NCI-H2196 (cell line): ENCODE results near the gene FAM83F.

Experiments used
- DNase-seq: peaks from one replicate; lab custom pipeline; 2025; ENCODE audit not compliant: unreplicated experiment; lab: John Stamatoyannopoulos, UW

Gene FAM83F

GRCh38 chr22:40056154-40056553, 61.4 kb downstream of the FAM83F start:
- DNase-seq, result no peak

- DNase-seq, result no peak
Observed at GRCh38 chr22:40056559-40056958, 61.8 kb downstream of the FAM83F start.

- DNase-seq, result no peak
Observed at GRCh38 chr22:40057652-40058051, 62.9 kb downstream of the FAM83F start.

DNA sequence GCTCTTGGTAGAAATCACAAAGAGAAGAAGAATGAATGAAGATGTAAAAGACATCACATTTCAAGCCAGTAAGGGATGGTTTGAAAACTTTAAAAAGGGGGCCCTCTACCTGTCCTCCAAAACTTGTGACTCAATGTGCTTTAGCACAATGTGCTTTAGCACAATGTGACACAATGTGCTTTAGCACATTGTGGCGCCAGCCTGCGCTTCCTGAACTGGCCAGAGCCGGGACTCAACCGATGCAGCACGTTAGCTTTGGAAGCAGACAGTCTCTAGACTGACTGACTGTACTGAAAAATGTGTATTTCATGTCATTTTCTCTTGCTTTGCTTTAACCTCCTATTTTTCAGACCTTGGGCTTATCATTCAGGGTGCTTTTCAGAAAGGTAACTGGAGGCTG, 63.5 kb downstream of the FAM83F start:
- DNase-seq, result no peak

DNA sequence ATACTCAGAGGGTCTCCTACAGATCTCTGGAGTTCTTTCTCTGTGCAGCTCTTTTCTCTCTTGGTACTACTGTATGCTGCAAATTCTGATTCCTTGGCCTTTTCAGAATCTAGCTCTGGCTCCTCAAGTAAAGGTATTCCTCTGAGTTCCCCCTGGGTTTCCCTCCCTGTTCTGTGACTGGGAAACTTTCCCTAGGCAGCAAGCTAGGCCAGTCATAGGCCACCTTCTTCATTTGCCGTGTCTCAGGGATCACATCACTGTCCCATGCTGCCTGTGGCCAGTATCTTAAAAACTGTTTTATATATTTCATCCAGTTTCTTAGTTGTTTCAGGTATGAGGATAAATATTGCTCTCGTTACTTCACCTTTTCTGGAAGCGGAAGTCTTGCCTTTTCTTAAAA, 71.2 kb downstream of the FAM83F start:
- no peak for DNase-seq

DNA sequence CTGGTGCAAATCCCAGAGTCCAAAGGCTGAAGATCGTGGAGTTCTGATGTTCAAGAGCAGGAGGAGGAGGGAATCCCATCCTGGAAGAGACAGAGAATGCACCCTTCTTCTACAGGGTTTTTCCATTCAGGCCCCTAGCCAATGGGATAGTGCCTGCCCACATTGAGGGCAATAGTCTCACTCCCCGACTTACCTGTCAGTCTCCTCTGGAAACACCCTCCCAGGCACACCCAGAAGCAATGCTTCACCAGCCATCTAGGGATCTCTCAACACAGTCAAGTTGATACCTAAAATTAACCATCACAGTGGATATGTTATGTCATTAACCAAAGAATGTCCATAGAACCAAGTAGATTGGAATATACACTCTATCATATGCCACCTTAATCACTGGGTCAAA, 72.9 kb downstream of the FAM83F start:
- DNase-seq, result no peak

GRCh38 chr22:40070701-40071100, 75.9 kb downstream of the FAM83F start:
- DNase-seq, result no peak

GRCh38 chr22:40071720-40072119, 77.0 kb downstream of the FAM83F start:
- no peak for DNase-seq

DNA sequence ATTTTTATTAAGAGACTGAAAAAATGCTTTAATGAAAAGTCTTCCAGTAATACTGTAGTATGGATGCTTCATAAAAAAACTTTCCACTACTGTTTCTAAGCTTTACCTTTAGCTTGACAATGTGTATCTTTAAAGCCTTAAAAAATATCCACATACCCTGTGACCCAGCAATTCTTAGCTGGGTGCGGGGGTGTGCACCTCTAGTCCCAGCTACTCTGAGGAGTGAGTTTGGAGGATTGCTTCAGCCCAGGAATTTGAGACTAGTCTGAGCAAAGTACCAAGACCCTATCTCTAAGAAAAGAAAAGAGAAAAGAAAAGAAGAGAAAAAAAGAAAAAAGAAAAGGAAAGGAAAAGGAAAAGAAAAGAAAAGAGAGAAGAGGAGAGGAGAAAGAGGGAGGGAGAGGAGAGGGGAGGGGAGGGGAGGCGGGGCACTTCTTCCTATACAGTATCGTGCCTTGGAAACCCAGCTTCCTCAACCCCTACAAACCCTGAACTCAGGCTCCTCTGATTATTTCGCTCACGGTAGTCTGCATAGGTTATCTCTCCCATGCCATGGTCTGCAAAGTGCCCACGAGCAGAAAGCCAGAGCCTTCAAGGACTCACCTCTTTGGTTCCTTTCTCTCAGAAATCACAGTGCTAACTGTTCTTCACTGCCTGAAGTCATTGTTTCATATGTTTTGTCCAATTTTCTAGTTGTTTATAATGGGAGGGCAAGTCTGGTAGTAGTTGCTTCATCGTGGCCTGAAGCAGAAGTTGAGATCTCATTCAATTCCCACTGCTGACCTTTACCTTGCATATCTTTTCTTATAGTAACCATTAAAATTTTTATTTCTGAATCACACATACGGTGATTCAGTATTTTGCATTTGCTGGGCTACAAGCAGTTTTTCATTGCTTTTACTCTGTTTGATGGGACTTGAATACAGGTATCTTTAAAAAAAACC, 82.2 kb downstream of the FAM83F start:
- no peak for DNase-seq

DNA sequence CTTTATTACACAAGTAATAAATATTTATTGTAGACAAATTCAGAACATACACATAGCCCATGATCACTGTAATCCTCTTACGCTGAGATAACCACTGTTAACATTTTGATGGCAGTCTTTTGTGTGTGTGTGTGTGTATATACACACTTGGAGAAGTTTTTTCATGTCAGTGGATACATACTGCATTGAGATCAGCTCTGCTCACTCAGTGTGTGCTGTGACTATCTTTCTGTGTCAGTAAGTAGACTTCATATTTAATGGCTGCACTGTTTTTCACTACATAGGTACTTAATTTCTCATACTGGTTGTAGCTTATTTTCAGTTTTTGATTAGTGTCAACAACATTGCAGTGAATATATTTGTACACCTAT, 82.9 kb downstream of the FAM83F start:
- no peak for DNase-seq

GRCh38 chr22:40081662-40082061, 86.9 kb downstream of the FAM83F start:
- no peak for DNase-seq

DNA sequence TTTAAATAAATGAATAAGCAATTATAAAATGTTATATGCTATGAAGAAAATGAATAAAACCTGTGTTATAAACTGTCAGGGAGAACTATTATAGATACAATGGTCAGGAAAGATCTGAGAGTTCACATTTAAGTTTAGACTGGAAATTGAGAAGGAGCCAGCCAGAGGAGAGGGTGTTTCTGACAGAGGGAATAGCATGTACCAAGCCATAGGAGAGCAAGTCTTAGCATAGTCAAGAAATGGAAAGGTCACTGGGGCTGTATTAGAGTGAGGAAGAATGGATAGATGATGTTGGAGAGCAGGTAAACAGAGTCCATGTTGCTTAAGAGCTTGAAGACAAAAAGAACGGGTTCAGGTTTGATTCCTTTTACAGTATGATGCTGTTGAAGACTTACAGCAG, 87.4 kb downstream of the FAM83F start:
- no peak for DNase-seq

- DNase-seq, result no peak
Observed at GRCh38 chr22:40083794-40084193, 89.0 kb downstream of the FAM83F start.

- no peak for DNase-seq
Observed at GRCh38 chr22:40084246-40084645, 89.5 kb downstream of the FAM83F start.

- no peak for DNase-seq
Observed at GRCh38 chr22:40088818-40089217, 94.1 kb downstream of the FAM83F start.
